Activated T-helper 17 cell treated with anti-CD3 and anti-CD28 coated beads, Interleukin-2, amount 50 U/mL, for 72 hours (primary cell): Measurements from ENCODE around the gene CYP2A6. TPM values are rescaled to one million over a fixed set of nuclear protein-coding genes. Genes with fewer than 3 reads are reported as not detected.
"Not testable (repeated sequence)": the region's sequence is repeated elsewhere in the genome, so short reads cannot be mapped to it uniquely, and the experiment has no call there.

Experiments
- ATAC-seq: fragments of 150-1000 bp; cut with Tn5 transposase; replicated peaks from 2 replicates; pipeline ENCODE4 v1.10.0; 2021; ENCODE audit warnings: mild to moderate bottlenecking, moderate library complexity
- H3K27ac Mint-ChIP-seq: one replicate; pipeline ENCODE4 v1.8.0; 2022; ENCODE audit warnings: mixed read lengths
- H3K27me3 Mint-ChIP-seq: one replicate; pipeline ENCODE4 v1.8.0; 2022; ENCODE audit warnings: mixed read lengths
- H3K36me3 Mint-ChIP-seq: one replicate; pipeline ENCODE4 v1.8.0; 2022; ENCODE audit warnings: low read depth, mild to moderate bottlenecking, mixed read lengths
- H3K4me1 Mint-ChIP-seq: one replicate; pipeline ENCODE4 v1.8.0; 2022; ENCODE audit warnings: mixed read lengths
- H3K4me3 Mint-ChIP-seq: one replicate; pipeline ENCODE4 v1.8.0; 2022; ENCODE audit warnings: mild to moderate bottlenecking, mixed read lengths
- H3K9me3 Mint-ChIP-seq: one replicate; pipeline ENCODE4 v1.8.0; 2022; ENCODE audit warnings: mixed read lengths
- total RNA-seq, 2 donors: library from RNA; stranded (reverse); gene quantifications; one replicate each; pipeline ENCODE4 v1.2.3, GENCODE V29; 2022

The CYP2A6 gene, protein sequence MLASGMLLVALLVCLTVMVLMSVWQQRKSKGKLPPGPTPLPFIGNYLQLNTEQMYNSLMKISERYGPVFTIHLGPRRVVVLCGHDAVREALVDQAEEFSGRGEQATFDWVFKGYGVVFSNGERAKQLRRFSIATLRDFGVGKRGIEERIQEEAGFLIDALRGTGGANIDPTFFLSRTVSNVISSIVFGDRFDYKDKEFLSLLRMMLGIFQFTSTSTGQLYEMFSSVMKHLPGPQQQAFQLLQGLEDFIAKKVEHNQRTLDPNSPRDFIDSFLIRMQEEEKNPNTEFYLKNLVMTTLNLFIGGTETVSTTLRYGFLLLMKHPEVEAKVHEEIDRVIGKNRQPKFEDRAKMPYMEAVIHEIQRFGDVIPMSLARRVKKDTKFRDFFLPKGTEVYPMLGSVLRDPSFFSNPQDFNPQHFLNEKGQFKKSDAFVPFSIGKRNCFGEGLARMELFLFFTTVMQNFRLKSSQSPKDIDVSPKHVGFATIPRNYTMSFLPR
- total RNA-seq, result not detected

- Mint-ChIP-seq H3K4me3 (peak within 1 kb of the TSS; percentile 37), H3K27ac (peak within 1 kb of the TSS; percentile 73), H3K27me3 (peaks cover 19% of the 10 kb centered on the region)
- not testable (repeated sequence) for H3K4me1 Mint-ChIP-seq, ATAC-seq, H3K9me3 Mint-ChIP-seq, H3K36me3 Mint-ChIP-seq
Measured at GRCh38 chr19:40850277-40850676, at the start of gene CYP2A6. TSS of gene CYP2A6 (minus strand) at chr19:40850447. CDS start at chr19:40850426, 21 bp downstream.

- H3K36me3 Mint-ChIP-seq, H3K4me1 Mint-ChIP-seq, H3K27ac Mint-ChIP-seq, H3K9me3 Mint-ChIP-seq: not testable (repeated sequence)
- peaks cover 11% of the 10 kb centered on the region for H3K27me3 Mint-ChIP-seq
- ATAC-seq, result peak; percentile 35
- H3K4me3 Mint-ChIP-seq, result peak overlapping the region; percentile 22
Measured at GRCh38 chr19:40899964-40900363, 49.7 kb upstream of the CYP2A6 start.

GRCh38 chr19:40896843-40897789 lies 46.9 kb upstream of the CYP2A6 start:
- not testable (repeated sequence) for H3K36me3 Mint-ChIP-seq, H3K4me3 Mint-ChIP-seq, H3K4me1 Mint-ChIP-seq, H3K9me3 Mint-ChIP-seq, H3K27ac Mint-ChIP-seq
- H3K27me3 Mint-ChIP-seq, result peaks cover 19% of the 10 kb centered on the region
- ATAC-seq, result peak; percentile 64

GRCh38 chr19:40896418-40896796 lies 46.2 kb upstream of the CYP2A6 start:
- Mint-ChIP-seq H3K27ac (no peak overlapping the region), H3K4me1 (peaks cover 4% of the 10 kb centered on the region), H3K4me3 (no peak overlapping the region), H3K36me3 (no peaks in the 10 kb centered on the region), H3K9me3 (no peaks in the 10 kb centered on the region), H3K27me3 (peaks cover 24% of the 10 kb centered on the region)
- ATAC-seq, result no peak

- Mint-ChIP-seq H3K36me3 (no peaks in the 10 kb centered on the region), H3K4me3 (no peak overlapping the region), H3K9me3 (no peaks in the 10 kb centered on the region), H3K27ac (no peak overlapping the region), H3K4me1 (no peaks in the 10 kb centered on the region), H3K27me3 (peaks cover 37% of the 10 kb centered on the region)
- ATAC-seq, result no peak
Measured at GRCh38 chr19:40893112-40893511, 42.9 kb upstream of the CYP2A6 start.

DNA sequence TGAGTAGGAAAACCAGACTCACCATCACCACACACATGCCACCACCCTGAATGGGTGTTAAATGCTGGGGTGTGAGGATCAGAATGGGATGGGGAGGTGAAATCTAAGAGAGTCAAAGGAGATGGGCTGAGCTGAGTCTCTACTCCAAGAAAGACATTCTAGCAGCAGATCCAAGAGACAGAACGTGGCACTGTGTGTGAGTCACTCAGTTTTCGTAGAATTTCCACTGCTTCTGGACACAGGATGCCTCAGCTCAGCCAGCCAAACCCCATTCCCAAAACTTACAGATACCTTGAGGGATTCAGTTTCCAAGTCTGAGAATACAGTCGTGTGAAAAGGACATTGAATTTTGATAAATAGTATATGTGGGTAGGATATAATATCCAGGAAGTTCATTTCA lies 39.1 kb upstream of the CYP2A6 start:
- Mint-ChIP-seq H3K4me1 (no peaks in the 10 kb centered on the region), H3K36me3 (no peaks in the 10 kb centered on the region), H3K27me3 (peaks cover 32% of the 10 kb centered on the region), H3K9me3 (no peaks in the 10 kb centered on the region), H3K4me3 (no peak overlapping the region), H3K27ac (no peak overlapping the region)
- ATAC-seq, result no peak

- no peak overlapping the region for H3K27ac Mint-ChIP-seq
- no peaks in the 10 kb centered on the region for H3K36me3 Mint-ChIP-seq
- ATAC-seq, result no peak
- no peaks in the 10 kb centered on the region for H3K9me3 Mint-ChIP-seq
- peaks cover 25% of the 10 kb centered on the region for H3K27me3 Mint-ChIP-seq
- H3K4me3 Mint-ChIP-seq, result no peak overlapping the region
- H3K4me1 Mint-ChIP-seq, result no peaks in the 10 kb centered on the region
Measured at GRCh38 chr19:40888191-40888590, 37.9 kb upstream of the CYP2A6 start.

DNA sequence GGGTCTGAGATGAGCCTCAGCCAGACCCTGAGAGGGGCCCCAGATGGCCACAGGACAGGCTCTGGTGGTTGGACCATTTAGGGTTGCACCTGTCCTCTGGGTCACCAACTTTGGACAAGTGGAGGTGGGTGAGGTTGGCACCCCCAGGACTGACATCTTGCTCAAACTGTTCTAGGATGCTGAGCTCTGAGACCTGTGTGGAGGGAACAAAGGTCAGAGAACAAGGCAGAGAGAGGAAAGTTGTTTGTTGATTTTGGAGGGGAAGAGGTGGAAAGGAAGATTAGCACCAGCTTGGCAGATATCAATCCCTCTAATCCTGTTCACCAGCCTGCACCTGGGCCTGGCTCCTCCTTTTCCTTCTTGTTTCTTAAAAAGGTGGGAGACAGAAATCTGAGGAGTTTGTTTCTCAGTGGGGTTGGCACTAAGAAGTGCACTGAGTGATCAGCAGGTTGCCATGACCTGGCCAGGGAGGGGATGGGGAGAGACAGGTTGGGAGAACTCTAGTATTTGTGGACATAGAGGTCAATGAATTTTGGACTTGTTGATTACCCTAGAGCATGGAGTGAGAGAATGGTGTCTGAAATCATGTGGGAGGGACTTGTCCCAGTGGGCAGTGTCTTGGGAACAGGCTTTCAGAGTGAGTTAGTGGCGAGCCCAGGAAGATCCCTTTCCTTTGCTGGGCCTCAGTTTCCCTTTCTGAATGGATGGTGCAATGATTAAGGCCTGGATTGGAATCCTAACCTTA lies 34.1 kb upstream of the CYP2A6 start:
- not testable (repeated sequence) for H3K9me3 Mint-ChIP-seq, H3K27ac Mint-ChIP-seq
- H3K27me3 Mint-ChIP-seq, result peaks cover 31% of the 10 kb centered on the region

DNA sequence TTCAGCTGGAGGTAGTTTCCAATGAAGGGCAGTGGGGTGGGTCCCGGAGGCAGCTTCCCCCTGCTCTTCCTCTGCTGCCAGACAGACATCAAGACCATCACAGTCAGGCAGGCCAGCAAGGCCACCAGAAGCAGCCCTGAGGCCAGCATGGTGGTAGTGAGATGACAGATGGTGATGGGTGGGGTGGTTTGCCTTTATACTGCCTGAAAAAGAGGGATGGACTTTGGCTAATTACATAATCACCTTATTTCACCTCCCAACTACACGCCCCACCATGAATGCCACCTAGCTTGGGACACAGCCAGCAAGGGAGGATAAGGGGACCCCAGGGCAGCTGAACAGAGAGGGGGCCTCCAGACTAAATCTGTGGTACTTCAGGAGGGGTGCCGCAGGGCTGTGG lies 31.8 kb upstream of the CYP2A6 start, which contains the start of gene CYP2A7:
CYP2A7 (minus strand) TSS at position 170 of the 400 bp plus-strand sequence; CDS start at position 149, 21 bp downstream.
- not testable (repeated sequence) for H3K9me3 Mint-ChIP-seq, H3K36me3 Mint-ChIP-seq, H3K4me3 Mint-ChIP-seq, H3K4me1 Mint-ChIP-seq, ATAC-seq
- H3K27me3 Mint-ChIP-seq, result peaks cover 32% of the 10 kb centered on the region
- H3K27ac Mint-ChIP-seq, result peak within 1 kb of the TSS; percentile 59

More for the DNA sequence above, 34.1 kb upstream of the CYP2A6 start:
- not testable (repeated sequence) for H3K4me3 Mint-ChIP-seq, H3K36me3 Mint-ChIP-seq, ATAC-seq, H3K4me1 Mint-ChIP-seq

DNA sequence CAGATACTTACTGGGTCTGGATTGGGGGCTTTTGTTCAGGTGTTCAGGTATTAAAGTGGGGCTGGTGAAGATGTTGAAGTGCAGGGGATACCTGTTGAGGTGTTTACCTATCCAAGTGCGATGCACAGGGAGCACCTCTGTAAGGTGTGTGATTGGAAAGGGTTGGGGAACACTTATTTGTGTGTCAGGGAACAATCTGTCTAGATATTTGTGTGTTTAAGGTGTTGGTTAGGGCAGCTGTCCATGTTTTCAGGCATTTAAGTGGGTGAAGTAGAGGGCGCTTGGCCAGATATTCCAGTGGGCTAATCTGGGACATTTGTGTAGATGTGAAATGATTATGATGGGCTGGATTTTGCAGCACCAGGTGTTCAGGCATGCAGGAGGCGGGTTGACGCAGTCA lies 29.1 kb upstream of the CYP2A6 start:
- not testable (repeated sequence) for H3K4me3 Mint-ChIP-seq, H3K9me3 Mint-ChIP-seq, ATAC-seq, H3K36me3 Mint-ChIP-seq, H3K27ac Mint-ChIP-seq
- Mint-ChIP-seq H3K27me3 (peaks cover 39% of the 10 kb centered on the region), H3K4me1 (peaks cover 12% of the 10 kb centered on the region)

DNA sequence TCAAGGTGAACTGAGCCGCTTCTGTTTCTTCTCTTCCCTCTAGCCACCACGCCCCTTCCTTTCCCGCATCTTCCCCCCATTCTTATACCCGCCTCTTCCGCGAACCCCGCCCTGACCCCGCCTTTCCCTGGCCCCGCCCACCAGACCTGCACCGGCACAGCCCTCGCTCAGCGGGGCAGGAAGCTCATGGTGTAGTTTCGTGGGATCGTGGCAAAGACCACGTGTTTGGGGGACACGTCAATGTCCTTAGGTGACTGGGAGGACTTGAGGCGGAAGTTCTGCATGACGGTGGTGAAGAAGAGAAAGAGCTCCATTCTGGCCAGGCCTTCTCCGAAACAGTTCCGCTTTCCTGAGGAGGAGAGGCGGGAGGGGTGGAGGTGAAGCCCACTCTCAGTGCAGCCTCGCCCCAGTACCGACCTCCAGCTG lies 25.3 kb upstream of the CYP2A6 start:
- H3K4me3 Mint-ChIP-seq, result peak overlapping the region; percentile 76
- peak overlapping the region; percentile 50 for H3K27ac Mint-ChIP-seq
- H3K36me3 Mint-ChIP-seq, H3K9me3 Mint-ChIP-seq, H3K4me1 Mint-ChIP-seq: not testable (repeated sequence)
- peaks cover 25% of the 10 kb centered on the region for H3K27me3 Mint-ChIP-seq
- peak; percentile 98 for ATAC-seq

DNA sequence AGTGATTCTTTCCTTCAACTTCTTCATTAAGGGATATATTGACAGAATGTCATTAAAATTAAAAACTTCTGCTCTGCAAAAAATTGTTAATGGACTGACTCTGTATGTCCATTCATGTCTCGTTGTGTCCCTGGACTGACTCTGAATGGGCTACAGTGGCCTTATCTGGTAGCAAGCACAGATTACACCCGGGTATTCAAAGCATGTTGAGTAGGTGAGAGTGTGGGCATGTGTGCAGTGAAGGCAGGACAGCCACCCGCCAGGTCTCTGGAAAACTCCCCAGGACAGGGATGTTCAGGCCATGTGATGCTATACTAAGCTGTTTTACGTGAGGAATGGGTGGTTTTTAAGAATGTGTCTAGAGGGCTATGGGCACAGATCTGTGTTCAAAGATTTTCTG lies 24.6 kb upstream of the CYP2A6 start:
- Mint-ChIP-seq H3K27ac (peak overlapping the region; percentile 50), H3K27me3 (peaks cover 25% of the 10 kb centered on the region), H3K4me3 (peak overlapping the region; percentile 76)
- not testable (repeated sequence) for H3K36me3 Mint-ChIP-seq, H3K9me3 Mint-ChIP-seq, H3K4me1 Mint-ChIP-seq, ATAC-seq

DNA sequence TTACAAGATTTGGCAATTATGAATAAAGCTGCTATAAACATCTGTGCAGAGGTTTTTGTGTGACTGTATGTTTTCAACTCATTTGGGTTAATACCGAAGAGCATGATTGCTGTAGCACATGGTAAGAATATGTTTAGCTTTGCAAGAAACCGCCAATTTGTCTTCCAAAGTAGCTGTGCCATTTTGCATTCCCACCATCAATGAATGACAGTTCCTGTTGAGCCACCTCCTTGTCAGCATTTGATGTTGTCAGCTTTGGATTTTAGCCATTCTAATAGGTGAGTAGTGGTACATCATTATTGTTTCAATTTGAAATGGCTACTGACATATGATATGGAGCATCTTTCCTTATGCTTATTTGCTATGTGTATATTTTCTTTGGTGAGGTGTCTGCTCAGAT lies 23.6 kb upstream of the CYP2A6 start:
- H3K9me3 Mint-ChIP-seq, ATAC-seq, H3K27ac Mint-ChIP-seq, H3K4me3 Mint-ChIP-seq, H3K4me1 Mint-ChIP-seq, H3K36me3 Mint-ChIP-seq: not testable (repeated sequence)
- peaks cover 16% of the 10 kb centered on the region for H3K27me3 Mint-ChIP-seq

DNA sequence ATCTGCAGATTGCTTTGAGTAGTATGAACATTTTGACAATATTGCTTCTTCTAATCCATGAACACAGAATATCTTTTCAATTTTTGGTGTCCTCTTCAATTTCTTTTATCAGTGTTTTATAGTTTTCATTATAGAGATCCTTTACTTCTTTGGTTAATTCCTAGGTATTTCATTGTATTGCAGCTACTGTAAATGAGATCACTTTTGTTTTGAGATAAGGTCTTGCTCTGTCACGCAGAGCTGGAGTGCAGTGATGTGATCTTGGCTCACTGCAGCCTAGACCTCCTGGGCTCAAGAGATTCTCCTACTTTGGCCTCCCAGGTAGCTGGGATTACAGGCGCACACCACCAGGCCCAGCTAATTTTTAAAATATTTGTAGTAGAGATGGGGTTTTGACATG lies 22.0 kb upstream of the CYP2A6 start:
- Mint-ChIP-seq H3K4me1 (peaks cover 6% of the 10 kb centered on the region), H3K36me3 (no peaks in the 10 kb centered on the region), H3K27me3 (peaks cover 11% of the 10 kb centered on the region), H3K9me3 (no peaks in the 10 kb centered on the region), H3K4me3 (no peak overlapping the region), H3K27ac (no peak overlapping the region)
- no peak for ATAC-seq
